Measurements from ENCODE around the gene ENO1.
A peak's percentile ranks its signal among the peaks of the same experiment; 100 is the strongest.
"Not testable (repeated sequence)": the region's sequence is repeated elsewhere in the genome, so short reads cannot be mapped to it uniquely, and the experiment has no call there.

Gene ENO1

DNA sequence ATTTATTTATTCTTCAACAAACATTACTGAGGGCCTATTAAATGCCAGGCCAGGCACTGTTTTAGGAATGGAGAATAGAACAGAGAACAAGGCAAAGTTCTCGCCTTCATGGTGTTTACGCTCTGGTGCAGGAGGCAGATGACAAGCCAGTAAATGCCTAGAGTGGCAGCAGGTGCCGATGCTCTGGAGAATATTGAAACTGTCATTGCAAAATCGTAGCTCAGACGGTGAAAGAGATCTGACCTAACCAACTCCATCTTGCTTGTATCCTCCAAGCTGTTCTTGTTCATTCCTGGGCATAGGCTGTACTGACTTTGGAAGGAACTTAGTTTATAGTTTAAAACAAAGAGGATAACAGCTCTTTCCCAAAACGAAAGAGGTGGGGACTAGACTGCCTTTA lies 13.5 kb upstream of the ENO1 start:
- no peak for DNase-seq

DNA sequence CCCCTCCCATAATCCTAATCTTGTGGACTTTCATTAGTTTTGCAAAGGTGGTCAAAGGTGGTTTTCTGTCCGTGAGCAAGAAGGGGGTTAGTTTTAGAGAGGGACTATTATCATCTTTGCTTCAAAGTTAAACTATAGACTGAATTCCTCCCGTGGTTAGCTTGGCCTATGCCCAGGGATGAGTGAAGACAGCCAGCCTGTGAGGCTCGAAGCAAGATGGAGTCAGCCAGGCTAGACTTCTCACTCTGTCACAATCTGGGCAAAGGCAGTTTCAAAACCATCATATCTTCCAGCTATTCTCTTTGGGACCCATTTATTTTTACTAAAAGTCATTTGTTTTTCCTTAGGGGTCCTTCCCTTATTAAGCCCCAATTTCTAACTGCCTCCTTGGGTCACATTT lies 12.9 kb upstream of the ENO1 start:
- DNase-seq = no peak

DNA sequence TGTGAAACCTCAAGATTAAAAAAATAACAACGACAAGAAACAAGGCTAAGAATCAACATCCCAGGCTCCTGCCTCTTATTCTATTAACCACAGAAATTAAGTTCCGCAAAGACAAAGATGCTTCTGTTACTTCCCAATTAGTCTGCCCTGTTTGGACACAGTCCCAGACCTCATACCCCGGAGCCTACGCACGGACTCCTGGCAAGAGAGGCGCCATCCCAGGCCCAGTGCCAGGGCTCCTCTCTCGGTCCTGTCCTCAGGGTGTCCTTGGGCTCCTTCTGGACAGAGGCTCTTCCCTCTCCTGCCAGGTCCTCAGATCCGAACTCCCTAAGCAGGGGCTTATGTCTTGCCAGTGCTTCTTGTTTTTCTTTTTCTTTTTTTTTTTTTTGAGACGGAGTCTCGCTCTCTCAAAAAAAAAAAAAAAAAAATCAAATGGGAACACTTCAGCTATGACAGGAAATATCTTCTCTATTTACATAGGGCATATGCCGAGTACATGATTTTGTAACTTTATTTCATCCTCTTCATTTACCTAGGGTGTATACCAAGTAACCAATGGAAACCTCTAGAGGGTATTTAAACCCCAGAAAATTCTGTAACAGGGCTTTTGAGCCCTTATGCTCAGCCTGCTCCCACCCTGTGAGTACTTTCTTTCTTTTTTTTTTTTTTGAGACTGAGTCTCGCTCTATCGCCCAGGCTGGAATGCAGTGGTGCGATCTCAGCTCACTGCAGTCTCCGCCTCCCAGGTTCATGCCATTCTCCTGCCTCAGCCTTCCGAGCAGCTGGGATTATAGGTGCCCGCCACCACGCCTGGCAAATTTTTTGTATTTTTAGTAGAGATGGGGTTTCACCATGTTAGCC lies 11.7 kb upstream of the ENO1 start:
- peak; percentile 78 for DNase-seq

DNA sequence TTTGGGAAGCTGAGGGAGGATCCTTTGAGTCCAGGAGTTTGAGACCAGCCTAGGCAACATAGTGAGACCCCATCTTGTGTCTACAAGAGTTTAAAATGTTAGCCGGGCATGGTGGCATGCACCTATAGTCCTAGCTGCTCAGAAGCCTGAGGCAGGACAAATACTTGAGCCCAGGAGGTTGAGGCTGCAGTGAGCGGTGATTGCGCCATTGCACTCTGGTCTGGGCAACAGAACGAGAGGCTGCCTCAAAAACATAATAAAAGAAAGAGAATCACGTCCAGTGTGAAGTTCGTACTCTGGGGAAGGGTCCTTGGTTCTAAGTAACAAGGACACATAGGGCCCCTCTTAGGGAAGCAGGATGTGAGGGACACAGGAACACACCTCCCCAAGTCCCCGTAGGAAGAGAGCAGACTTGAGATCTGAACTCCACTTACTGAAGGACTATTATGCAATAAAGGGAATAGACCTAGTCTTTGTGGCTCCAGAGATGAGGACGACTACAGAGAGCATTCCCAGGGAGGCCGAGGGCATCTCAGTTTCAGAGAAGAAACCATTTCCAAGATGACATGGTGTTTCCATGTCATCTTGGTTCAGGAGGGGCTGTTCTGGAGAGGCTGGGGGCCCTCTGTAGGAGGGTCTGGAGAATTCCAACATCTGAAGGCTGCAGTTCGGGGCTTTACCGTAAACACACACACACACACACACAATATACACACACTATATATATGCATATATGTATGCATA lies 10.8 kb upstream of the ENO1 start:
- DNase-seq = no peak

DNA sequence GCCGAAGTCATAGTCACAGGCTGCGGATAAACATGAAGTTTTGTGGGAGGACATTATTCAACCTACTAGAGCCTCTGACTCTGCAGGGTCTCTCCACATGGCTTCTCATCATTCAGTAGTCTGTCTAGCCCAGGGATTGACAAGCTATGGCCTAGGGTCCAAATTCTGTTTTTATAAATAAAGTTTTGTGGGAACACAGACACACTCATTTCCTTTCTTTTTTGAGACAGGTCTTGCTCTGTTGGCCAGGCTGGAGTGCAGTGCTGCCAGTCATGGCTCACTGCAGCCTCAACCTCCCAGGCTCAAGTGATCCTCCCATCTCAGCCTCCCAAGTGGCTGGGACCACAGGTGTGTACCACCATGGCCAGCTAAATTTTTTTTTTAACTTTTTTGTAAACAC lies 8.1 kb upstream of the ENO1 start:
- DNase-seq = no peak

DNA sequence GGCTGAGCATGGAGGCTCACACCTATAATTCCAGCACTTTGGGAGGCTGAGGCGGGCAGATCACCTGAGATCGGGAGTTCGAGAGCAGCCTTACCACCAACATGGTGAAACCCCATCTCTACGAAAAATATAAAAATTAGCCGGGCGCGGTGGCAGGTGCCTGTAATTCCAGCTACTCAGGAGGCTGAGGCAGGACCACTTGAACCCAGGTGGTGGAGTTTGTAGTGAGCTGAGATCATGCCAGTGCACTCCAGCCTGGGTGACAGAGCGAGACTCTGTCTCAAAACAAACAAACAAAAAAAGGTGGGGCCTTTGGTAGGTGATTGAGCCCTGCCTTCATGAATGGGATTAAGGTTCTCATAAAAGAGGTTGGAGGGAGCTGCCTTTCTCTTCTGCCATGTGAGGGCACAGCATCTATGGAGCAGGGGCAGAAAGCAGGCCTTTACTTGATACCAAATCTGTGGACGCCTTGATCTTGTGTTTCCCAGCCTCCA lies 7.6 kb upstream of the ENO1 start:
- DNase-seq = not testable (repeated sequence)

DNA sequence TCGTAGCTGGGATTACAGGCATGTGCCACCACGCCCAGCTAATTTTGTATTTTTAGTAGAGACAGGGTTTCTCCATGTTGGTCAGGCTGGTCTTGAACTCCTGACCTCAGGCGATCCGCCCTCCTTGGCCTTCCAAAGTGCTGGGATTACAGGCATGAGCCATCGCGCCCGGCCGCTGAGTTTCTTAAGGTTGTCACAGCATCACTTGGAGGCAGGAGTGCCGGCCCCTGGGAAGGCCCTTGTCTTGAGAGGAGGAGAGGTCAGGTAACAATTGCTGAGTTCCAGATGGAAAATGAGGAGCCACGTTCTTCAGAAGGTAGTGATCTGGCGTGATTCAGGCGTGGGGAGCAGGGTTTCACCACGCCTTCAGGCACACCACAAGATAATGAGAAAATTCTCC lies 5.6 kb upstream of the ENO1 start:
- DNase-seq = not testable (repeated sequence)

DNA sequence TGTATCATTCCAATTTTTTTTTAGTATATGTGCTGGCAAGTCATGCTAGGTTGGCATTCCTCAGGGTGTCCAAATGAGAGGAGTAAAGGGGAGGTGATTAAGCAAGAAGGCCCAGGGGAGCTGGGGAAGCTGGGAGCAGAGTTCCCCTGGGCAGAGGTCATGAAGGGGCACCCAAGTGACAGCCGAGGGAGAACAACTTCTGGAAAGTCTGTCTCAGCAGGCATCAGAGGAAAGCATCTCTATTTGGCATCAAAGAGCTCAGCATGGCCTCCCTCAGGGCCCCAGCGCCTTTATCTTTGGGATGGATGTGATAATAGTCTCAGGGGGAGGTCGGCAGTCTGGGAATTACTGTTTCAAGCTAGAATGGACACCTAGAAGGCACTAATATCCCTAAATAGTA lies 5.0 kb upstream of the ENO1 start:
- no peak for DNase-seq

DNA sequence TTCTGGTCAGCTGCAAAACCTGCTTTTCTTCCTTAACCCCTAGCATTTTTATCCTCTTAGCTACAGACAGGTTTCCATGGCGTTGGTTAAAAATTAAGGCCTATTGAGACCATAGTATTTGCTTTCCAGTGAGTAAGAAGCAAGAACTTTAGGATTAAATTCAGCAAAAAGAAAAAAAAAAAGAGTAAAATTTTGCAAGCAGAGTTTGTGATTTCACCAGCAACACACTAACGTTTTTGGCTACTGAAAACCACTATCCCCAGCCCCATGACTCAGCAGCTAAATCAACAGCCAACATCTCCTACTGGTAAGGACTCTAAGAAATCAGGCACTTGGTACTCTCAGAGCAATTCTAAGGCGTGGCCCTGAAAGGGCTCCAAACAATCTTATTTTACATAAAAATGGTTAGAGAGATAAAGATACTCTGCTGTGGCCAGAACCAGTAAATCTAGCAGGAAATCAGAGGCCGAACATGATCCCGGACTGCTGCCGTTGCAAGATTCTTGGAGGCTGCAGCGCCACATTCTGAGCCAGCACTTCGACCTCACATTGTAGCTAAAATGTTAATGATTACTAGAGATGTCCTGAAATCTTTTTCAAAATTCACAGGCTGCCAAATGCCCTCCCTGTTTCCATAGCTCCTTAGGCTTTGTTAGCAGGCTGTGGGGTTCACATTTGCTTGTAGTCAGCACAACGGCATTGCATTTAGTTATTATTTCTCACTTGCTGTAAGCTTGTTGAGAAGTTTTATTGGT lies 1.6 kb upstream of the ENO1 start:
- DNase-seq = peak; percentile 92

DNA sequence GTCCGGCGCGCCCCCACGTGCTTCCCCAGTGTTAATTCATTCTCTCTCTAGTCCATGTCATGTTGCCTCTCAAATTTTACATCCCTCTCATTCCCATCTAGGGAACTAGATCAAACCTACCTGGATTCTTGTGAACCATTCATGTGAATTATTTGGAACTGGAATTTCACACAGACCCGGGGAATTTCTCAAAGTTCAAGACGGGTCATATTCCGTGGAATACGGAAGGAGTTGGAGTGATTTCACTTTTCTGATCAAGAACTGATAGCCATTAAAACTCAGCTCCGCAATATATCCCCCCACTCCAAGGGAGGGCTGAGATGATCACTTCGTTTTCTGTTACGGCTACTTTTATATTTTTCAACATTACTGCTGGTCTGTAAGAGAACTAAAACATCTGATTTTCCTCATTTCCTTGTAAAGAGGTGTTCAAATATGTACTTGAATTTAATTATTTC lies 1.0 kb upstream of the ENO1 start:
- DNase-seq = no peak

DNA sequence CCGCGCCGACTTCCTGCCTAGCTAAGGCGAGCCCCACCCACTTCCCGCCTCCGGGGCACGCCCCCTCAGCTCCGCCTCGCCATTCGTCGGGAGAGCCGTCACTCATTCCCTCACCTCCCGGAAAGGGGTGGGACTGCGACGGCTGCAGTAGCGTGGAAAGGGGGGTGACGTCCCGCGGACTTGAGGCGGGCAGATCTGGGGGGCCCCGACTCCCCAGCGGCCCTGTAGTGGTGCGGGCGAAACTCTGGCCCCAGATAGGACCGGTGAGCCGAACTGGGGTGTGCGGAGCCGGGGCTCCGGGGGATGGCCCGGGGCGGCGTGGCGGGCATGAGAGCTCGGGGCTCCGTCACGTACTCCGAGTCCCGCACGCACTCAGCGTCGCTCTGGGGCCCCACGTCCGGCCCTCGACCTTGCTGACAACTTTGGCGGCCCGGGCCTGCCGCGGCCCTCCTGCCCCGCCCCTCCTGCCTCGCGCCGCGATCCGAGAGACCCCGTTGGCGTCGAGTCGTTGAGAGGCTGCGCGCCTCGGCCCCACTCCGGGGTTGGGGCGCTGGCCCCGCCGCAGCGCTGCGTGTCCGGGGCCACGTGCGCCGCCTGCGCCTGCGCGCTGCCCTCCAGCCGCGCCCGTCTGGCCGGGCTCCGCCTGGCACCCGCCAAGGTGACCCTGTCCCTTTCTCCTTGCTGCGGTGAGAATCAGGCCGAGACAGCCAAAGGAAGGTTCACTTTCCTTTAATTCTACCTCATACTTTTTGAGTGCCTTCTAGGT lies 395 bp upstream of the ENO1 start:
- DNase-seq = peak; percentile 97

DNA sequence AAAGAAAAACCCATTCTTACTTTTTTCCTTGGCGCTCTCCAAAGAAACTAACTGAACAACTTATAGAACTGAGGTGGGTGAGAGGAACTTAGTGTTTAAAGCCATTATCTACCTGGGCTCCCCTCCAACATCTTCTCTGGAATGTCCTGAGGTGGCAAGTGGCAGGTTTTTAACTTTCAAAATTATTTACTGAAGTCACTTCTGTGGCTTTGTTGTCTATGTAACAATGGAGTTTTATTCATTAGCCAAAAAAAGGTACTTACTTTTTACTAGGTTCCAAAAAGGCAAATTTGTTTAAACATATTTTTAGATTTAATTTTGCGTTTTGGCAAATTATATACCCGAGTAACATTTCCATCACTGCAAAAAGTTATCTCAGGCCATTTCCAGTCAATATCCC lies 2.4 kb downstream of the ENO1 start:
- DNase-seq = no peak

DNA sequence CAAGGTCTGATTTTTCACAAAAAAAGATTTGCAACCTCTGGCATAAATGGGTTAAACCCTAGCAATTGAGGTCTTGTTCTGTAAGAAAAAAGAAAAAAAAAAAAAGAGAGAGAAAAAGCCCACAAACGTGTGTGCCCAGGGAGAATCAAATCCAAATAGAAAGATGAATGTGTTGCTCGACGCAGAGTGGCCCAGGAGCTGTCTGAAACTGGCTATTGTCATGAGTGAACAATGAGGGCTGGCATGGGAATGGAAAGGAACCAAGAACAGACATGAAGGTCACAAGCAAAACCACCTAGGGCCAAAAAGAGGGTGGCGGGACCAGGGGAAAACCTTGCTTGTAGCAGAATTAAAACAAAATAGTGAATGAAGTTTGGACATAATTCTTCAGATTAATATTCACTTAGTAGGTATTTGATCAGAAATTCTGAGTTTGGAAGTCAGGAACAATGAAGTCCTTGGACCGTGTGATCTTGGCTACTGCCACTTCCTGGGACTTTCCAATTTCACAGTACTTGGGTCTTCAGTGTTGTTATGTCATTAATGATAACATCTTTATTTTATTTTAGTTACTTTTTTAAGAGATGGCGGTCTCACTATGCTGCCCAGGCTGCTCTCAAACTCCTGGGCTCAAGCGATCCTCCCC lies 3.1 kb downstream of the ENO1 start:
- DNase-seq = no peak

DNA sequence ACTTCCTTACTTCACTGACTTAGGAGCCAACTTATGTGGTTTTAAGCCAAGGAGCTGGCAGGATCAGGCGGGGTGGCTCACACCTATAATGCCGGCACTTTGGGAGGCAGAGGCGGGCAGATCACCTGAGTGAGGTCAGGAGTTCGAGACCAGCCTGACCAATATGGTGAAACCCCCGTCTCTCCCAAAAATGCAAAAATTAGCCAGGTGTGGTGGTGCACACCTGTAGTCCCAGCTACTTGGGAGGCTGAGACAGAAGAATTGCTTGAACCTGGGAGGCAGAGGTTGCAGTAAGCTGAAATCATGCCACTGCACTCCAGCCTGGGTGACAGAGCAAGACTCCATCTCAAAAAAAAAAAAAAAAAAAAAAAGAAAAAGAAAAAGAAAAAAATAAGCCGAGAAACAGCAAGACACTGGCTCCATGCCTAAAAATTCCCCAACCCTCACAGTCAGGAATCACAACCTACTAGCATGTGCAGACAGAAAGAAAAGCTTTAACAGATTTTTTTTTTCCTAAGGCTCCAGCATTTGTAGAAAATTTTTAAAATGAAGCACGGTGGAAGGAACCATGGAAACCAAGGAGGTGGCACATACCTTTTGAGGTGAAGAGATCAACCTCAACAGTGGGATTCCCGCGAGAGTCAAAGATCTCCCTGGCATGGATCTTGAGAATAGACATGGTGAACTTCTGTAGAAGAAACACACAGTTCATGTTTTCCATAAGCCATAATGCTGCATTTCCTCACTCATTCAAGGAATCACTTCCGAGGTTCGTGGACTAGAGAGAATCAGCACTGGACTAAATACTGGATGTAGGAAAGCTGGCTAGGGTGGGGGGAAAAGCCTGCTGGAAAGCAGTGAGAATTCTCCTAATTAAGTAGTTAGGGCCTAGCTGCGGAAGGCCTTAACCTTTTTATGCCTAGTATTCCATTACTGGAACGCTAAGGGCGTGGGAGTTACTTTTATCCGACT lies 4.0 kb downstream of the ENO1 start:
- DNase-seq = no peak

DNA sequence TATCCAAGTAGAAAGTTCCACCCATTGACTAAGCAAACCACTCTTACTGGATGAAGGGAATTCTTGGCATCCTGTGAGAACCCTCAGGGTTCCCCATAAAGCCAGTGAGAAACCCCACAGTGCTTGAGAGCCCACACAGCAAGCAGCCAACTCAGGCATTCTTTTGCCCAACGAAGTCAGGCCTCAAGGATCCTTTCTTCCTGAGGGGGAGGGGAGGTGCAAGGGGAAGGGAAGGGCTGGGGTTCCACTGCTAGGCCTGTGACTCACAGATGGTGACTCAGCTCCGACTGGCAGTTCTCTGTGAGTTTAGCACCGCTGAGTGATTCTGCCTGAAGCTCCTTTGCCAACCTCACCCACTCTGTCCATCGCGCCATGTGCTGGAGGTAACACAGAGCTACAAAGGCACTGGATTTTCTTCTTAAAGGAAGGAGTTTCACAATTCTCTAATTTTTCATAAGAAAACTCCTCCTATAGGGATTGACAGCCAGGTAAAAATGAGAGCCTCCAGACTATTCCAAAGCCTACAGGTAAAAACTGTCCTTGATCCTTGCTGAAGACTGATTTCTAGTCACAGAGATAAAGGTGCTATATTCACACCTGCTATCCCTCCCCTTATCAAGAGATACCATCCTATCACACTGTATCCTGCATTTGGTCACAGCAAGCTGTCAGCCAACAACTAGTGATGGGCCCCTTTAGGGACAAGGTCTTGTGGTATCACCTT lies 4.8 kb downstream of the ENO1 start:
- DNase-seq = peak; percentile 98

DNA sequence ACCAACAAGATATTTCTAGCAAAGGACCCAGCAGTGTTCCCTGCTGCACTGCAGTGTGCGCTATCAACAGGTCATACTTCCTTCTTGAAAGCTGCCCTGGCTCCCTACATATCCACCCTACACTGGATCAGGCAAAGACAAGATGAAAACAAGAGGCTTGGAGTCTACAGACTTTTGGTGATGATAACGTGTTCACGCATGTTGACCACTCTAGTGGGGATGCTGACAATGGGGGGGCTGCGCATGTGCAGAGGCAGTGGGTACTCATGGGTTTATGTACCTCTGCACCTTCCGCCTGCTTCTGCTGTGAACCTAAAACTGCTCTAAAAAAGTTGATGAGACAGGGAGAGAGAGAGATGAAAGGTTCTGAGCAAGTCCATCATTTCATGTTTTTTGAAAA lies 5.5 kb downstream of the ENO1 start:
- no peak for DNase-seq

DNA sequence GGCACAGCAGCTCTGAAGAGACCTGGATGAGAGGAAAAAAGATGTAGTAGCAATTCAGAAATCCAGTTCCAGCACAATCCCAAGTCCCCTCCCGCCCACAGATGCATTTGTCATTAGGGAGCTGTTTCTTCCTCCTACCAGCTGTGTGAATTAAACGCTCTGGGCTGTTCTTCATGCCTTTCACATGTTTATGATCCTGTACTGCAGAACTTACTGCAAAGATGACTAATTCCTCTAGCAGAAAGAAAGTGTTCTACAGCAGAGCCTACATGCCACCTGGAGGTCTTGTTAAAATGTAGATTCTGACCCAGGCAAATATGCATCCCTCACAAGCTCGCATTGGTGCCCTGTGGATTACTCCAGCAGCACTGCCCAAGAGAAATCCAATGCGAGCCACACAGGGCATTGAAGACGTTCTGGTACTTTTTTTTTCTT lies 6.5 kb downstream of the ENO1 start:
- no peak for DNase-seq

DNA sequence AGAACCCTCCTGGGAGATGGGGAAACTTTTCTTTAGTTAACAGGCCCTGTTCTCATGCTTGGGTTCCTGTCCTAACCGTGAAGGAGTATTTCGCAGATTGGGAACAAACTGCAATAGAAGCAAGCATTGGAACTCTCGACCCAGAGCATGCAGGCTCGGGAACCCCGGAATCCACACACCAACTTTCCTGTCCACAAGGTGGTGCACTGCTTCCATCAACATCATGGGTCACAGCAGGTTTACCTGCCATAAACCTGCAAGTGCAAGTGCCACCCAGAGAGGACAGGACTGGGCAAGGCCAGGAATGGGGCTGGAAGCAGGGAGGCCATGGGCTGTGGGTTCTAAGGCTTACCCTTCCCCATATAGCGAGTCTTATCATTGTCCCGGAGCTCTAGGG lies 6.9 kb downstream of the ENO1 start:
- no peak for DNase-seq

DNA sequence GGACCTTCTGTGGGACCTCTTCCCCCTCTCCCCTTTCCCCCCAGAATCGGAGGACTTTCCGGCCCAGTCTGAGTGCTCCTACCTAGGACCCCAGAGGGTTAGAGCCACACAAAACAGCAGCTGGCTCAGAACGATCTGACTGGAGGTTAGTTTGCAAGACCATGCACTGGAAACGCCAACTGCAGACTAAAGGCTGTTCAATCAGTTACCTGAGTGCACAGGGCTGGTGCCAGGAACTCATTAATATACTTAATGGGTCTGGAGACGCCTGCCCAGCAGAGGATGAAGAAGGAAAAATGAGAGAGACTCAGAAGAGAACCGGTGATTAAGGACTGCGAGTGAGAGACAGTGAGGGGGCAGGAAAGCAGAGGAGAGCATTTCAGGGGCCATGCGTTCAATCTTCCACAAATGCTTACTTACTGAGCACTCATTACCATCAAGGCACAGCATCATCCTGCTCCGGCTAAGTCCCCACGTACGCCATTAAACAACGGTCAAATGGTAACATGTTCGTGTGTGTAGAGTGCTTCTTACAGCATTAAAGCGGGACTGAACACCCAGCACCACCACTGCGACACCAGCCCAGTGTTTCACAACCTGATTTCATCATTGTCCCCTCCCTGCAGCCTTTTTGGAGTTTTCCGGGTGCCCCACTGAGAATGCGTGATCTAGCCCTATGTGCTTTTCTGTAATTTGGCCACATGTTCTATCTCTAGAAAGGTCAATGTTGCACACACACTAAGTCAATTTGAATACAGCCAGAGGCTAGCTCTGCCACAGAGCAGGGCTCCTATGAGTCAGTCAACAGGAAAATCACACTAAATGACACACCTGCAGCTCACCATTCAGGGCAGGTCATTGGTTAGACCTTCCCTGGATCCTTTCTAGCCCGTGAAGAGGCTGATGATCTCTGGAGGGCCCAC lies 7.6 kb downstream of the ENO1 start:
- DNase-seq = no peak
